BJ (cell line): Measurements from ENCODE around the gene SHC4. TPM values are rescaled to one million over a fixed set of nuclear protein-coding genes. Genes with fewer than 3 reads are reported as not detected.

ENCODE experiments used
- CTCF ChIA-PET: fragments of 350-600 bp; formaldehyde crosslinking; extraction: SDS; loops from one replicate; lab custom pipeline; 2021; ENCODE audit warnings: antibody characterized with exemption, inconsistent platforms; lab: Yijun Ruan, JAX
- POLR2A ChIA-PET: fragments of 300-600 bp; sonication (Branson Sonifier 250); formaldehyde crosslinking; extraction: SDS; loops from one replicate; lab custom pipeline; 2021; ENCODE audit warnings: antibody characterized with exemption; lab: Charles Lee
- DNase-seq: peaks from one replicate; pipeline ENCODE4 v3.0.0-alpha.2; 2011; ENCODE audit warnings: low read depth
- H3K27me3 ChIP-seq: 2 replicates; pipeline ENCODE4 v1.6.0; 2011; ENCODE audit warnings: low read length; ENCODE audit not compliant: control insufficient read depth, insufficient read depth
- H3K36me3 ChIP-seq: 2 replicates; pipeline ENCODE4 v1.5.1; 2011; ENCODE audit warnings: low read length; ENCODE audit not compliant: control insufficient read depth, insufficient read depth
- H3K4me3 ChIP-seq: 2 replicates; pipeline ENCODE4 v1.5.1; 2011; ENCODE audit warnings: low read depth, mild to moderate bottlenecking, control low read depth, low read length
- polyA plus RNA-seq: library from polyadenylated mRNA; depleted of rRNA; stranded (reverse); fragments of >200 nt; gene quantifications from 2 replicates; pipeline ENCODE4 v1.2.3, GENCODE V29; 2011
- TF ChIP-seq, protein P1 (sequence below): IDR thresholded peaks from 2 replicates; pipeline ENCODE4 v1.5.1; 2011; ENCODE audit warnings: low read depth, mild to moderate bottlenecking, control low read depth, inconsistent platforms, low read length, moderate library complexity; ENCODE audit not compliant: insufficient read depth

SHC4 gene
- polyA plus RNA-seq, 1 experiment: 0.74 TPM

DNA sequence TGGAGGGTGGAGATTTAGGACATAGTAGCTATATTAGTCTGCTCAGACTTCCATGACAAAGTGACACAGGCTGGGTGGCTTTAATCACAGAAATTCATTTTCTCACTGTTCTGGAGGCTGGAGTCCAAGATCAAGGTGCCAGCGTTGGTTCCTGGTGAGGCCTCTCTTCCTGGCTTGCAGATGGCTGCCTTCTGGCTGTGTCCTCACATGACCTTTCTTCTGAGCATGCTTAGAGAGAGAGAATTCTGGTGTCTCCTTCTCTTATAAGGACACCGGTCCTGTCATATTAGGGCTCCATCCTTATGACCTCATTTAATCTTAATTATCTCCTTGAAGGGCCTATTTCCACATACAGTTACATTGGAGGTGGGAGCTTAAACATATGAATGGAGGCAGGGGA lies 14.9 kb upstream of the SHC4 start:
- DNase-seq: no peak
- H3K4me3 ChIP-seq: no peak overlapping the region
- no peaks in the 10 kb centered on the region; the same call in 1 of the 2 replicates for H3K27me3 ChIP-seq
- TF ChIP-seq, protein P1, sequence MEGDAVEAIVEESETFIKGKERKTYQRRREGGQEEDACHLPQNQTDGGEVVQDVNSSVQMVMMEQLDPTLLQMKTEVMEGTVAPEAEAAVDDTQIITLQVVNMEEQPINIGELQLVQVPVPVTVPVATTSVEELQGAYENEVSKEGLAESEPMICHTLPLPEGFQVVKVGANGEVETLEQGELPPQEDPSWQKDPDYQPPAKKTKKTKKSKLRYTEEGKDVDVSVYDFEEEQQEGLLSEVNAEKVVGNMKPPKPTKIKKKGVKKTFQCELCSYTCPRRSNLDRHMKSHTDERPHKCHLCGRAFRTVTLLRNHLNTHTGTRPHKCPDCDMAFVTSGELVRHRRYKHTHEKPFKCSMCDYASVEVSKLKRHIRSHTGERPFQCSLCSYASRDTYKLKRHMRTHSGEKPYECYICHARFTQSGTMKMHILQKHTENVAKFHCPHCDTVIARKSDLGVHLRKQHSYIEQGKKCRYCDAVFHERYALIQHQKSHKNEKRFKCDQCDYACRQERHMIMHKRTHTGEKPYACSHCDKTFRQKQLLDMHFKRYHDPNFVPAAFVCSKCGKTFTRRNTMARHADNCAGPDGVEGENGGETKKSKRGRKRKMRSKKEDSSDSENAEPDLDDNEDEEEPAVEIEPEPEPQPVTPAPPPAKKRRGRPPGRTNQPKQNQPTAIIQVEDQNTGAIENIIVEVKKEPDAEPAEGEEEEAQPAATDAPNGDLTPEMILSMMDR: no peak
- H3K36me3 ChIP-seq: no peaks in the 10 kb centered on the region
- ChIA-PET CTCF (interaction anchor here (1.6 kb wide), 1 partner anchor 14 kb away, joined by 4 read pairs; no protein-coding TSS in a partner anchor), POLR2A (no interaction called here)

DNA sequence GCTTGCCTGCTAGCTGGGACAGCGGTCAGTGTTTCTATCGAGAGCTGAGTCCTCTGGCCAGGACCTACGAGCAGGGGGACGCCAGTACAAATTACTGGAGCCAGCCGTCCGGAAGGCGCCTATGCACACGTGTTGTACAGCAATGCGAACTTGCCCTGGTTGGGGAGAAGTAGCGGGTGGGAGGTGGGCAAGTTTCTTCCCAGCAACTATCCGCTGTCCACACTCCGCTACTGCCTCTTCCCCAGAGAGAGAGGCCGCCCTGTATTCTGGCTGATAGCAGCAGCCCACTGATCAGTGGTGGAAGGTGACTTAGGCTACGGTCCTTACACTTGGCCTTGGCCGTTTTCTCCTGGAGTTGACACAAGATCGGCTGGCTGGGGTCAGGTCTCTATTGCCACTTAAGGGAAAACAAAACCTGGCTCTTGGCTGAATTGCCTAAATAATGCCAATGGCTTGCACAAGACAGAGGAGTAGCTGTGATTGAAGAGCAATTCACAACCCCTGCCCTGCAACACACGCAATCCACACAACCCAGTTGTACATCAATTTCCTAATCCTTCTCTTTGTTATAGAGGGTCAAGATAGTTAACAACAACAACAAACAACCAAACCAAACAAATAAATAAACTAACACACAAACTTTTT lies 12.8 kb upstream of the SHC4 start:
- no peaks in the 10 kb centered on the region; the same call in 1 of the 2 replicates for H3K27me3 ChIP-seq
- no peaks in the 10 kb centered on the region for H3K36me3 ChIP-seq
- POLR2A ChIA-PET: no interaction called here
- TF ChIP-seq, protein P1: no peak
- CTCF ChIA-PET: interaction anchor here (0.6 to 4.0 kb wide), 18 partner anchors 9 to 1040 kb away, joined by 3 to 48 read pairs (median 4); partner anchors contain the start of gene SHC4
- no peak overlapping the region for H3K4me3 ChIP-seq
- DNase-seq: no peak

DNA sequence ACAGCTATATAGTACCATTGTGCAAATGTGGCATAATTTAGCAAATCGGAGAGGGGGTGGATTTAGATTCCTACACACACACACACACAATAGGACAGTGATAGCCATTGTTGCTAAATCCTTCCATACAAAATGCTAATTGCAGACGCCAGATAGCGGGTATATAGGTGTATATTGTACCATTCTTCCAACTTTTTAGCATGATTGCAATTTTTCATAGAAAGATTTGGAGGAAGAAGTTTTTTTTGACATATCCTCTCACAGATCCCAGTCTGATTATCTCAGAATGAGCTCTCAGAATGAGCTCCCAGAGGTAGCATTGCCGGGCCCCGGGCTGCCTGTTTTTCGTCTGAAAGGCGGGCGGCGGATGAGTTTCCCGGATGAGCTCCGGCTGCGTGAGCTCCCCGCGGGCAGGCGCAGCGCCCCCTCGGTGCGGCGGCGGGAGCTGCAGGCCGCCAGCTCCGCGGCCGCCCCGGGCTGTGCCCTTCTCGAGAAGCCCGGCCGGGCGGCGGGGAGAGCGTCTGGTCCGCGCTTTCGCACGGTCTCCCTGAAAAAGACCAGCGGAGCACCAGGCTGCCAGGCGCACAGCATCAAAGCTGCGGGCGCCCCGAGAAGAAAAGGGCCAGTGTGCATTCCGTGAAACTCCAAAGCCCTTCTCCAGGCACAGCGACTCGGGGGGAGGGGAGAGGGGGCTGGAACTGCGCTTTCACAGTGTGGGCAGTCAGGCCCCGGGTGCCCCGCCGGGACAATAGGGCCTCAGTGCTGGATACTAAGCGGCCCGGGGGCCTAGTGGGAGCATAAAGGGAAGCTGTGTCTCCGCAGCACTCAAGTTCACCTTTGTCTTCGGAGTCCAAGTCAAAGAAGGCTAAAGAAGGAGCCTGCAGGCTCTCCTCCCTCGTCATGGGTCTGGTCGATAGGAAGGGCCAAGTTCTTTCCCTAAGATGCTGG lies 12.0 kb upstream of the SHC4 start:
- POLR2A ChIA-PET: no interaction called here
- TF ChIP-seq, protein P1: peak; percentile 65
- CTCF ChIA-PET: interaction anchor here (0.6 to 4.0 kb wide), 31 partner anchors 10 to 1041 kb away, joined by 3 to 48 read pairs (median 4); partner anchors contain the start of genes COPS2, EID1, SECISBP2L and SHC4
- no peak for DNase-seq
- Histone ChIP-seq H3K36me3 (no peaks in the 10 kb centered on the region), H3K4me3 (peak overlapping the region; percentile 36), H3K27me3 (no peaks in the 10 kb centered on the region; the same call in 1 of the 2 replicates)

DNA sequence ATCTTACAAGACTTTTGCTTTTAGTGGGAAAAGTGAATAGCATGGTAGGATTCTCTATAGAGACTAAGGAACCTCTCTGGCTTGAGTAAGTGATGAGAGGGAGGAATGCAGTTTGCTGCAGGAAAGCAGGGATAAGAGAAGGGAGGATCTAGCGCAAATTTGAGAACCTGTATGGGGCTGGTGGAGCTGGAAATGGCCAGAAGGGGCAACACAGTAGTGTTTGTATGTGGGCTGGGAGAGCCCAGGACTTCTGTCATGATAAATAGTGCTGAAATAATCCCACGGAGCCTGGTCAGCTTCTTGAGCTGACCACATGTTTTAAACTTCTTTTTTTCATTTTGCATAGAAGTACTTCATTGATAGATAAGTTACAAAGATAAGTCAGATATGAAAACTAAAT lies 11.2 kb upstream of the SHC4 start:
- TF ChIP-seq, protein P1: no peak
- Histone ChIP-seq H3K4me3 (no peak overlapping the region), H3K36me3 (no peaks in the 10 kb centered on the region), H3K27me3 (no peaks in the 10 kb centered on the region; the same call in 1 of the 2 replicates)
- POLR2A ChIA-PET: no interaction called here
- CTCF ChIA-PET: interaction anchor here (0.7 to 4.0 kb wide), 16 partner anchors 9 to 1181 kb away, joined by 3 to 48 read pairs (median 5); partner anchors contain the start of gene SHC4
- DNase-seq: no peak
